ENCODE measurements around the gene HYPK.

DNA sequence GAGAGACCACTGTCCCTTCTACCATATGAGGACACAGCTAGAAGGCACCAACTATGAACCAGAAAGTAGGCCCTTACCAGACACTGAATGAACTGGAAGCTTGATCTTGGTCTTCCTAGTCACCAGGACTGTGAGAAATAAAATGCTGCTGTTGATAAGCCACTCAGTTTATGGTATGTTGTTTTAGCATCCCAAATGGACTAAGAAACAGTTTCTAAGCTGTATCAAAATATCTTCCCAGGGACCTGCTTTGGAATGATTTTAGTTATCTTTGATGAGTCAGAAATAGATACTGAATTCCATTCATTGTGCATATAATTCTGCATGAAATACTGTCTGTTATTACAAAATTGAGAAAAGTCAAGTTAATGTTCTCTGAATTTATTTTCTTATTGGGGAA lies 45.0 kb downstream of the HYPK start:
- TF ChIP-seq CTCF (conservative IDR thresholded peaks at IDR 0.05; ENCODE audit: low read depth, low read length) (no peak), EZH2phosphoT487 (IDR thresholded peaks at IDR 0.05; ENCODE audit: borderline replicate concordance, low read length) (no peak)
